SIG-M5 (cell line): ENCODE data around the gene TYW3.
"Not testable (repeated sequence)": the region's sequence is repeated elsewhere in the genome, so short reads cannot be mapped to it uniquely, and the experiment has no call there.

Experiments
- DNase-seq: peaks from one replicate; lab custom pipeline; 2025; lab: John Stamatoyannopoulos, UW

TYW3 gene

GRCh38 chr1:74731399-74732052 is 1.4 kb upstream of the TYW3 start:
- DNase-seq, result no peak

DNA sequence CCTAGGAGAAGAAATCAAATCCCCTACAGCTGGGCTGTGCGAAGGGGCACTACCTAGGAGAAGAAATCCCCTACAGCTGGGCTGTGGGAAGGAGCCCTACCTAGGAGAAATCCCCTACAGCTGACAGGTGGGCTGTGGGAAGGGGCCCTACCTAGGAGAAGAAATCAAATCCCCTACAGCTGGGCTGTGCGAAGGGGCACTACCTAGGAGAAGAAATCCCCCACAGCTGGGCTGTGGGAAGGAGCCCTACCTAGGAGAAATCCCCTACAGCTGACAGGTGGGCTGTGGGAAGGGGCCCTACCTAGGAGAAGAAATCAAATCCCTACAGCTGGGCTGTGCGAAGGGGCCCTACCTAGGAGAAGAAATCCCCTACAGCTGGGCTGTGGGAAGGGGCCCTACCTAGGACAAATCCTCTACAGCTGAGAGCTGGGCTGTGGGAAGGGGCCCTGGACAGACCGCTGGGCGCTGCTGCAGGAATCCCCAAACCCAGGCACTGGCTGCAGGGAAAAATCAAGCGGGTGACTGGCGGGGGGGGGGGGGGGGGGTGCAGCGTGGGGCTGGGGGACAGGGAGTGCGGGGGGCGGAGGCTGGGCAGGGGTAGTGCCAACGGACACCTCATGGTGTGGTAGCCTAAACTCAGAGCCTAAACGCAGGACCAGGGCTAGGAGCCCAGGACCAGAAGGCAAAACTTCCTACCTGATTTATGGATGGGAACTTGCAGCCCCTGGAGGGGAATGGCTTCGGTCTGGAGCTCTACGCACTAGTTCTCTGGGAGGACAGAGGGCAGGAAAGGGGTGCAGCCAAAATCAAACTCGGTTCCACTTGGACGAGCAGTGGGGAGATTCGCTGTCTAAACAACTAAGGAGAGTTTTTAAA is 643 bp upstream of the TYW3 start:
- not testable (repeated sequence) for DNase-seq

DNA sequence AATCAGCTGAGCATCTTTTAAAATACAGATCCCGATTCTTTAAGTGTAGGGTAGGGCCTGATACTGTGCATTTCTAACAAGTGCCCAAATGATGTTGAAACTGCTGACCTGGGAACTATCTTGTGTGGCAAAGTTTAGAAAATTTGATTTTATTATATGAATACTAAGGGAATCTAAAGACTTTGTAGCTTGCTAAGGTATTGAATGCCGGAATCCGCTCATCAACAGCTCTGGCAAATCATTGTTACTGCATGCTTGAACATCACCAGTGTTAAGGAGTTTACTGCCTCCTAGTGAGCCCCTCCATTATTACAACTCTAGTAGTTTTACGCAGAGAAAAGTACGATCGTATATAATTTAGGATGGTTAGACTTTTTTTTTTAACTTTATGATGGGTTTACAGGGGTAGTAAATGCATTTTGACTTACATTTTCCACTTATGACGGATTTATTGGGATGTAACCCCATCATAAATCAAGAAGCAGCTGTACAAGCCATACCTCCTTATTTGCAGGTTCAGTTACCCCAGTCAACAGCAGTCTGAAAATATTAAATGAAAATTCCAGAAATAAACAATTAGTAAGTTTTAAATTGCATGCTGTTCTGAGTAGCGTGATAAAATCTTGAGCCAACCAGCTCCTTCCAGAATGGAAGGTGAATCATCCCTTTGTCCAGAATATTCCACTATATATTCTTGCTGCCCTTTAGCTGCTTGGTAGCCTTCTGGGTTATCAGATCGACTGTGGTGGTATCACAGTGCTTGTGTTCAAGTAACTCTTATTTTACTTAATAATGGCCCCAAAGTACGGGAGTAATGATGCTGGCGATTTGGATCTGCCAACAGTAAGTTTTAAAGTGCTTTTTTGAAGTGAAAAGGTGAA is 892 bp downstream of the TYW3 start:
- peak; percentile 33 for DNase-seq

DNA sequence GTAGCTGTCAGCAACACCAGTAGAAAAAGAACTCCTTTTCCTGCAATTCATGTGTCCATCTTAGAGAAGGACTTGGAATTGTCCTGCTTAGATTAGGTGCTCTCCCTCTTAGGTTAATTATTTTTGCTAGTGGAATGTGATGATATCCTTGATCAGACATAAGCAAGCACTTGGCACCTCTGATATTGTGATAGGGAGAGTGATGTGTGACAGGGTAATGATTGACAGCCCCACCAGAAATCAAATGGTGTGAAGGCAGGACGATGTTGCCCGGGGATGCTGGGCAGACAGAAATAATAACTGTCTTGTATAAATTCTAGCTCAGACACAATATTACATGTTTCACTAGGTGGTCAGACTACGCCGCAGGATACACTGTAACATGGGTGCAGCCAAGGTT is 4.4 kb downstream of the TYW3 start:
- no peak for DNase-seq

DNA sequence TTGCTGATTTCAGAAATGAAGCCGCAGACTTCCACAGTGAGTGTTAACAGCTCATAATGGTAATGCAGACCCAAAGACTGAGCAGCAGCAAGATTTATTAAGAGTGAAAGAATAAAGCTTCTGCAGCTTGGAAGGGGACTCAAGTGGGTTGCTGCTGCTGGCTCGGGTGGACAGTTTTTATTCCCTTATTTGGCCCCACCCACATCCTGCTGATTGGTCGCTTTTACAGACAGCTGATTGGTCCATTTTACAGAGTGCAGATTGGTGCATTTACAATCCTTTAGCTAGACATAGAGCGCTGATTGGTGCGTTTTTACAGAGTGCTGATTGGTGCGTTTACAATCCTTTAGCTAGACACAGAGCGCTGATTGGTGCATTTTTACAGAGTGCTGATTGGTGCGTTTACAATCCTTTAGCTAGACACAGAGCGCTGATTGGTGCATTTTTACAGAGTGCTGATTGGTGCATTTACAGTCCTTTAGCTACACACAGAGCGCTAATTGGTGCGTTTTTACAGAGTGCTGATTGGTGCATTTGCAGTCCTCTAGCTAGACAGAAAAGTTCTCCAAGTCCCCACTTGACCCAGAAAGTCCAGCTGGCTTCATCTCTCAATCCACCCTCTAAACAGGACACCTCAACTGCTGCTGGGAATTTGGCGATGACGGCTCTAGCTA is 7.5 kb downstream of the TYW3 start:
- DNase-seq, result not testable (repeated sequence)

GRCh38 chr1:74745247-74745646 is 12.3 kb downstream of the TYW3 start:
- not testable (repeated sequence) for DNase-seq

DNA sequence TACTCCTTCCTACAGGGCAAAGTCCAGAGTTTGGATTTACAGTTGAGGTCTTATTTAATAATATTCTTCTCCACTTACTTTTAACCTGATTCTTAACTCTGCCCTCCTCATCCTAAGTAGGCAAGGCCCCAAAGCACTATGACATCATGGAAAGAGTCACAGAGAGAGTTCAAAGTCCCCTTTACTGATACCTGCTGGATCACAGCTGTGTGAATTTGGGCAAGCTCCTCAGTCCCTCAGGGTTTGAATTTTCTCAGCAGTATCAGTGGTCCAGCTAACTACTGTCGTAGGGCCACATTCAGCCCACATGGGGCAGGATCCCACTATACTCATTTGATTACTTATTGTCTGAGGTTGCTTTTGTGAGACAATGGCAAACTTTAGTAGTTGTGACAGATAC is 16.0 kb downstream of the TYW3 start:
- DNase-seq, result no peak

DNA sequence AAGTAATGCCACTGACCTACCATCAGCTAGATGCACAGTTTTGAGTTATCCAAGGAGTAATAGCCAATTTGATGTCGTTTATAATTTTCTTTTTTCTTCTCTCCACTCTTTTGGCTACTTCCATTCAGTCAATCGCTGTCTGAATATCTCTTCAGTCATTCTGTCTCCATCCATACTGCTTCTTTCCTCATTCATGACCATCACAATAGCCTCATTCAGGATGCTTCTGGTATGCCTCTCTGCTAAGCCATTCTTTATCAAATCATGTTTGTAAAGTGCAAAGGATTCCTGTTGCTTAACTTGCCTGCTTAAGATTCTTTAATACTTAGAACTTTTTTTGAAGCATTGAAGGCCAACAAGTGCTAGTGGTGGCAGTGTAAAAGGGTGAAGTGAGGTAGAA is 20.2 kb downstream of the TYW3 start:
- no peak for DNase-seq

DNA sequence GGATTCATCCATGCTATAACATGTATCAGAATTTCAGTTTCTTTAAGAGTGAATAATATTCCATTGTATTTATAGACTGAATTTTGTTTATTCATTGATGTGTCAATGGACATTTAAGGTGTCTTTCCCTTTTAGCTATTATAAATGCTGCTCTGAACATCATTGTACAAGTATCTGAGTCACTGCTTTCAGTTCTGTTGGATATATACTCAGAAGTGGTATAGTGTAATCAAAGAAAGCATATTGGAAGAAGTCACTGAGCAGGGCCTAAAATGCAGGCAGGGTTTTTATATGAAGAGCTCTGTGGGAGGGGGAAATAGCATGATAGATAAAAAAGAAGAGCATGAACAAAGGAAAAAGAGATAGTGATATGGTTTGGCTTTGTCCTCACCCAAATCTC is 22.5 kb downstream of the TYW3 start:
- DNase-seq, result no peak

DNA sequence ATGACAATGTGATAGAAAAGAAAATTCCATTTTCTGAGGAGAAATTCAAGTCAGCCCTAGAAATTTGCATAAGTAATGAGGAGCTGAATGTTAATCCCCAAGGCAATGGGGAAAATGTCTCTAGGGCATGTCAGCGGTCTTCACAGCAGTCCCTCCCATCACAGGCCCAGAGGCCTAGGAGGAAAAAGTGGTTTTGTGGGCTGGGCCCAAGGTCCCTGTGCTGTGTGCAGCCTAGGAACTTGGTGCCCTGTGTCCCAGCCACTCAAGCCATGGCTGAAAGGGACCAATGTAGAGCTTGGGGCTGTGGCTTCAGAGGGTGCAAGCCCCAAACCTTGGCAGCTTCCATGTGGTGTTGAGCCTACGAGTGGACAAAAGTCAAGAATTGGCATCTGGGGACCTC is 23.7 kb downstream of the TYW3 start:
- not testable (repeated sequence) for DNase-seq

GRCh38 chr1:74763807-74764206 is 30.9 kb downstream of the TYW3 start:
- no peak for DNase-seq

DNA sequence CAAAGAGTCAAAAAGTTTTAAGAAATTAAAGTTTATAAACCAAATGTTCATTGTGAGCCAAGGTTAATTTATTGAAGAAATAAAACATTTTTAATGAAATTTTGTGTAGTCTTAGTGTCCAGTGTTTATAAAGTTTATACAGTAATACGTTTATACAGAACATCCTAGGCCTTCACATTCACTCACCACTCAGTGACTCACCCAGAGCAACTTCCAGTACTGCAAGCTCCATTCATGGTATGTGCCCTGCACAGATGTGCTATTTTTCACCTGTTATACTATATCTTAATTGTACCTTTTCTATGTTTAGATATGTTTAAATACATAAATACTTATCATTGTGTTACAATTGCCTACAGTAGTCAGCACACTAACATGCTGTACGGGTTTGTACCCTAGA is 33.6 kb downstream of the TYW3 start:
- no peak for DNase-seq

- DNase-seq, result no peak
Measured at GRCh38 chr1:74767490-74767889, 34.5 kb downstream of the TYW3 start.

GRCh38 chr1:74771913-74772515 is 39.1 kb downstream of the TYW3 start:
- DNase-seq, result no peak

DNA sequence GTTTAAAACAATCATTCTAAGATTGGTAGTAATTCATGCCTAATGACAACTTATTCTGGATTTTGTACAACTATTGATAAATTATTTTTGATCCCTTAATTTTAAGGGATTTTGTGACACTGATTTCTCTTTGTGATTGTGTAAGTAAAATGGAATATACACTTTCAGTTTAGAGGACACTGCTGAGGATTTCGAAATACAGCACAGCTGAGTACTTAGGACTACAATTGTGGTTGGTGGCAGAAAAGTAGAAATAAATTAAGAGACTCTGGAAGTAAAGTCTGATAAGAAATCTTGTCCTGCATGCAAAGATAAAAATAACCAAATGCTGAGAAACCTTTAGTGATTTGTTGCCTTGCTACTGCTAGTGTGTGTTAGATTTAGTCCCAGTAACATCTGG is 40.0 kb downstream of the TYW3 start:
- no peak for DNase-seq

- DNase-seq, result no peak
Measured at GRCh38 chr1:74773582-74773981, 40.6 kb downstream of the TYW3 start.

- no peak for DNase-seq
Measured at GRCh38 chr1:74775735-74776134, 42.8 kb downstream of the TYW3 start.

- DNase-seq, result no peak
Measured at GRCh38 chr1:74777525-74777924, 44.6 kb downstream of the TYW3 start.

DNA sequence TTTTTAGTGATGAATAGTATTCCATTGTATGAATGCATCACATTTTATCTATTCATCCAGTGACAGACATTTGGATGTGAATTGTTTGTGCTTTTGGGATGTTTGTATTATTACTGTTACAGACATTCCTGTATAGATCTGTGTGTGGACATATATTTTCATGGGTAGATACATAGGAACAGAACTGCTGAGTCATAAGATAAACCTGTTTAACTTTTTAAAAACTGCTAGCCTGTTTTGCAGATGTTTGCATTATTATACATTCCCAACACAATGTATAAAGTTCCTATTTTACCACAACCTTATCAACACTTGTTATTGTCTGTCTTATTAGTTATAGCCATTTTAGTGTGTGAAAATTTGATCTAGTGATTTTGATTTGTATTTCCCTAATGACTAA is 46.8 kb downstream of the TYW3 start:
- DNase-seq, result no peak

- DNase-seq, result no peak
Measured at GRCh38 chr1:74780594-74780993, 47.6 kb downstream of the TYW3 start.

DNA sequence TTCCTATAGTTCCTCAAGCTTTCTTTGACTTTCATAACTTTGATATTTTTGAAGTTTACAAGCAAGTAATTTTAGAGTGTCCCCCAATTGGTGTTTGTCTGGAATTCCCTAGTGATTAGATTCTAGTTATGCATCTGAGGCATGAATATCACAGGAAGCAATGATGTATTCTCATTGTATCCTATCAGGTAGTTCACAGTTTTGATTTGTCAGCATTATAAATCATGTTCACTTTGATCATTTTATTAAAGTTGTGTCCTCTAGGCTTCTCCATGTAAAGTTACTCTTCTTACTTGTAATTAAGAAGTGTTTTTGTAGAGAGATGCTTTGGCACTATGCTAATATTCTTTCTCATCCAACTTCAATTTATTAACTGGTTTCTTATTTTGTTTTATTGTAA is 53.0 kb downstream of the TYW3 start:
- no peak for DNase-seq

DNA sequence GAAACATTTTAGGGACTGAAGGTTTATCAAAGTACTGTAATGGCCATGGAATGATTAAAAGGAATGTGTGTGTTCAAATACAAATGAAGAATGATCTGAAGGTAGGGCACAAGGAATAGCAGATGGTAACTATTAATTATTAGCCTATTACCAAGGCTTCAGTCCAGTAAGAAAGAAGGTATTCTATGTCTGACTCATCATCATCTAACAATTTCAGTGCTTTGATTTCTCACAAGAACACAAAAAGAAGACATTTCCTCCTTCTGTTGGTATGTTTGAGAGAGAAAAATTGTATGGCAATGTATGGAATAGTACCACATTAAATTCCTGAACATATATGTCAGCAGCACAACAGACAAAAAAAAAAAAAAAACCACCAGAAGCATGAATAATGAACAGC is 57.5 kb downstream of the TYW3 start:
- DNase-seq, result no peak
